HEK293 (cell line): ENCODE data around the gene WASF1.

ENCODE experiments used
- BCL11B ChIP-seq: fragments of 450-650 bp; formaldehyde crosslinking; IDR thresholded peaks from 2 replicates; pipeline ENCODE4 v1.5.1; 2016; ENCODE audit warnings: low read depth, missing biosample characterization, missing genetic modification characterization
- GFI1B ChIP-seq: fragments of 450-650 bp; formaldehyde crosslinking; IDR thresholded peaks from 2 replicates; pipeline ENCODE4 v1.5.1; 2016; ENCODE audit warnings: missing biosample characterization, missing genetic modification characterization
- HOXA7 ChIP-seq: sonication (generic); formaldehyde crosslinking; IDR thresholded peaks from 2 replicates; pipeline ENCODE4 v1.8.1; 2022; ENCODE audit warnings: missing genetic modification reagents, borderline replicate concordance
- HOXD13 ChIP-seq: sonication (generic); formaldehyde crosslinking; IDR thresholded peaks from 2 replicates; pipeline ENCODE4 v1.8.0; 2022; ENCODE audit warnings: missing genetic modification reagents, borderline replicate concordance
- KLF16 ChIP-seq: fragments of 450-650 bp; formaldehyde crosslinking; IDR thresholded peaks from 2 replicates; pipeline ENCODE4 v1.5.1; 2017; ENCODE audit warnings: missing biosample characterization, missing genetic modification characterization
- MYNN ChIP-seq: fragments of 450-650 bp; formaldehyde crosslinking; IDR thresholded peaks from 2 replicates; pipeline ENCODE4 v1.5.1; 2016; ENCODE audit warnings: missing biosample characterization, missing genetic modification characterization, borderline replicate concordance
- MZF1 ChIP-seq: fragments of 450-650 bp; formaldehyde crosslinking; IDR thresholded peaks from 2 replicates; pipeline ENCODE4 v1.5.1; 2017; ENCODE audit warnings: missing biosample characterization, missing genetic modification characterization, borderline replicate concordance
- OVOL3 ChIP-seq: fragments of 450-650 bp; formaldehyde crosslinking; IDR thresholded peaks from 2 replicates; pipeline ENCODE4 v1.5.1; 2016; ENCODE audit warnings: missing biosample characterization, missing genetic modification characterization
- ZBTB7A ChIP-seq: fragments of 450-650 bp; formaldehyde crosslinking; IDR thresholded peaks from 2 replicates; pipeline ENCODE4 v1.5.1; 2016; ENCODE audit warnings: low read depth, missing biosample characterization, missing genetic modification characterization
- ZNF174 ChIP-seq: fragments of 450-650 bp; formaldehyde crosslinking; IDR thresholded peaks from 2 replicates; pipeline ENCODE4 v1.5.0; 2017; ENCODE audit warnings: missing biosample characterization, mild to moderate bottlenecking, missing genetic modification characterization
- ZNF184 ChIP-seq: fragments of 450-650 bp; IDR thresholded peaks from 2 replicates; pipeline ENCODE4 v1.5.1; 2018; ENCODE audit warnings: missing biosample characterization, mild to moderate bottlenecking, missing genetic modification characterization
- ZNF223 ChIP-seq: fragments of 450-650 bp; formaldehyde crosslinking; IDR thresholded peaks from 2 replicates; pipeline ENCODE4 v1.5.1; 2016; ENCODE audit warnings: missing biosample characterization, missing genetic modification characterization
- ZNF239 ChIP-seq: fragments of 450-650 bp; formaldehyde crosslinking; IDR thresholded peaks from 2 replicates; pipeline ENCODE4 v1.5.1; 2016; ENCODE audit warnings: missing biosample characterization, missing genetic modification characterization
- ZNF391 ChIP-seq: fragments of 450-650 bp; formaldehyde crosslinking; IDR thresholded peaks from 2 replicates; pipeline ENCODE4 v1.5.1; 2016; ENCODE audit warnings: low read depth, missing biosample characterization, missing genetic modification characterization, borderline replicate concordance
- ZNF473 ChIP-seq: fragments of 450-650 bp; formaldehyde crosslinking; IDR thresholded peaks from 2 replicates; pipeline ENCODE4 v1.5.1; 2017; ENCODE audit warnings: missing biosample characterization, missing genetic modification characterization
- ZNF555 ChIP-seq: fragments of 450-650 bp; formaldehyde crosslinking; conservative IDR thresholded peaks from 2 replicates; pipeline ENCODE4 v1.5.1; 2017; ENCODE audit warnings: missing biosample characterization, mild to moderate bottlenecking, missing genetic modification characterization, inconsistent platforms
- ZNF560 ChIP-seq: fragments of 450-650 bp; formaldehyde crosslinking; IDR thresholded peaks from 2 replicates; pipeline ENCODE4 v1.5.1; 2017; ENCODE audit warnings: missing biosample characterization, missing genetic modification characterization, borderline replicate concordance
- ZNF629 ChIP-seq: fragments of 450-650 bp; formaldehyde crosslinking; IDR thresholded peaks from 2 replicates; pipeline ENCODE4 v1.5.1; 2017; ENCODE audit warnings: missing biosample characterization, missing genetic modification characterization
- ZNF677 ChIP-seq: fragments of 450-650 bp; IDR thresholded peaks from 2 replicates; pipeline ENCODE4 v1.5.0; 2018; ENCODE audit warnings: missing biosample characterization, mild to moderate bottlenecking, missing genetic modification characterization, moderate library complexity
- ZNF701 ChIP-seq: fragments of 450-650 bp; formaldehyde crosslinking; IDR thresholded peaks from 2 replicates; pipeline ENCODE4 v1.5.1; 2016; ENCODE audit warnings: missing biosample characterization, missing genetic modification characterization
- TF ChIP-seq, protein P1 (sequence below): fragments of 450-650 bp; formaldehyde crosslinking; IDR thresholded peaks from 2 replicates; pipeline ENCODE4 v1.5.1; 2016; ENCODE audit warnings: missing biosample characterization, missing genetic modification characterization, low read depth
- TF ChIP-seq, protein P2 (sequence below): fragments of 450-650 bp; formaldehyde crosslinking; IDR thresholded peaks from 2 replicates; pipeline ENCODE4 v1.5.1; 2016; ENCODE audit warnings: missing biosample characterization, missing genetic modification characterization
- TF ChIP-seq, protein P3 (sequence below): fragments of 450-650 bp; formaldehyde crosslinking; IDR thresholded peaks from 2 replicates; pipeline ENCODE4 v1.5.1; 2016; ENCODE audit warnings: missing biosample characterization, missing genetic modification characterization
- TF ChIP-seq, protein P4 (sequence below): fragments of 450-650 bp; formaldehyde crosslinking; IDR thresholded peaks from 2 replicates; pipeline ENCODE4 v1.5.1; 2017; ENCODE audit warnings: missing biosample characterization, missing genetic modification characterization
- TF ChIP-seq, protein P5 (sequence below): fragments of 450-650 bp; IDR thresholded peaks from 2 replicates; pipeline ENCODE4 v1.5.1; 2018; ENCODE audit warnings: missing biosample characterization, missing genetic modification characterization
- TF ChIP-seq, protein P6 (sequence below): fragments of 450-650 bp; formaldehyde crosslinking; IDR thresholded peaks from 2 replicates; pipeline ENCODE4 v1.5.1; 2016; ENCODE audit warnings: missing biosample characterization, missing genetic modification characterization
- TF ChIP-seq, protein P7 (sequence below): IDR thresholded peaks from 2 replicates; pipeline ENCODE4 v1.6.1; 2011; ENCODE audit warnings: mild to moderate bottlenecking, low read depth, low read length, borderline replicate concordance

WASF1 gene

DNA sequence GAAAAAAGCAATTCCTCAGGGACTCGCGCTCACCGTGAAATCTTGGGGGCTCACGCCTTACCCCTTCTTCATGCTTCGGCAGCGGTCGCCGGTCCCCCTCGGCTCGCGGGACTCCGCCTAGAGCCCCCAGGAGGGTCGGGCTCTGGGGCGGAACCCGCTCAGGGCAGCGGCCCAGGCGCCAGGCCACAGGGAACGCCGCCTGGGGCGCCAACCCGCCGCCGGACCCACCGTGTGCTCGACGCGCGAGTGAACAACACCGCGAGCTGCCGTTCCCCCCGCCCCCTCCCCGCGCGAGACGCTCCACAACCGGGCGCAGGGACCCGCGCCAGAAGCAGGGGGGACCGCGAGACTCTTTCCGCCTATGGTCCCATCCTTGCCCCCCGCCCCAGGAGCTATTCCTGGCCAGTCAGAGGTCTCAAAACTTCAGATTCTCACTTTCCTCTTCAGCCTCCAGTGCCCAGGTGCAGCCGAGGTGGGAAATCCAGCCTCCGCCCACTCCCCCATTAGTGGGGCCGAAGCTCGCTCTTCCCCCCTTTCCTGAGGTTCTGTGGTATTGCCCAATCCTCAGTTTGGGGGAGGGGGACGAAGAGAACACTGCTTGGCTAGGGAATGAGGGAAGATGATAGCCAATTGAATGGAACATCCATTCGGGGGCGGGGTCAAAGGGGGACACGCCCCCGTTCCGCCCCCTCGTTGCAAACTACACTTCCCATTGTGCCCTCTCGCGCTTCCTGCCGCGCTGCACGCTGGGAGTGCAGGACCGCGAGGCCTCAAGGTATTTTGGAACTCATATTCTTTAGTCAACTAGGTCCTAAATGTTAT, at the start of gene WASF1 (continued):
- TF ChIP-seq, protein P1, sequence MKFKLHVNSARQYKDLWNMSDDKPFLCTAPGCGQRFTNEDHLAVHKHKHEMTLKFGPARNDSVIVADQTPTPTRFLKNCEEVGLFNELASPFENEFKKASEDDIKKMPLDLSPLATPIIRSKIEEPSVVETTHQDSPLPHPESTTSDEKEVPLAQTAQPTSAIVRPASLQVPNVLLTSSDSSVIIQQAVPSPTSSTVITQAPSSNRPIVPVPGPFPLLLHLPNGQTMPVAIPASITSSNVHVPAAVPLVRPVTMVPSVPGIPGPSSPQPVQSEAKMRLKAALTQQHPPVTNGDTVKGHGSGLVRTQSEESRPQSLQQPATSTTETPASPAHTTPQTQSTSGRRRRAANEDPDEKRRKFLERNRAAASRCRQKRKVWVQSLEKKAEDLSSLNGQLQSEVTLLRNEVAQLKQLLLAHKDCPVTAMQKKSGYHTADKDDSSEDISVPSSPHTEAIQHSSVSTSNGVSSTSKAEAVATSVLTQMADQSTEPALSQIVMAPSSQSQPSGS (tag by site-specific recombination), result no peak
- TF ChIP-seq HOXA7 (CRISPR knock-in tag) (no peak), MYNN (tag by site-specific recombination) (no peak), ZBTB7A (tag by site-specific recombination) (peak; percentile 70; the same call in 1 of the 2 replicates), ZNF629 (tag by site-specific recombination) (peak; percentile 71), ZNF184 (tag by site-specific recombination) (peak; percentile 57; the same call in 1 of the 2 replicates), ZNF701 (tag by site-specific recombination) (peak; percentile 79), ZNF677 (no peak; the same call in 1 of the 2 replicates), HOXD13 (CRISPR knock-in tag) (no peak), OVOL3 (tag by site-specific recombination) (no peak), BCL11B (tag by site-specific recombination) (no peak), ZNF555 (tag by site-specific recombination) (no peak), ZNF473 (no peak), ZNF239 (no peak), ZNF223 (tag by site-specific recombination) (no peak), MZF1 (peak; percentile 84), GFI1B (tag by site-specific recombination) (no peak), ZNF174 (tag by site-specific recombination) (no peak), ZNF391 (tag by site-specific recombination) (peak; percentile 76; the same call in 1 of the 2 replicates), KLF16 (tag by site-specific recombination) (peak; percentile 74; the same call in 1 of the 2 replicates), ZNF560 (tag by site-specific recombination) (no peak)
- TF ChIP-seq, protein P2, sequence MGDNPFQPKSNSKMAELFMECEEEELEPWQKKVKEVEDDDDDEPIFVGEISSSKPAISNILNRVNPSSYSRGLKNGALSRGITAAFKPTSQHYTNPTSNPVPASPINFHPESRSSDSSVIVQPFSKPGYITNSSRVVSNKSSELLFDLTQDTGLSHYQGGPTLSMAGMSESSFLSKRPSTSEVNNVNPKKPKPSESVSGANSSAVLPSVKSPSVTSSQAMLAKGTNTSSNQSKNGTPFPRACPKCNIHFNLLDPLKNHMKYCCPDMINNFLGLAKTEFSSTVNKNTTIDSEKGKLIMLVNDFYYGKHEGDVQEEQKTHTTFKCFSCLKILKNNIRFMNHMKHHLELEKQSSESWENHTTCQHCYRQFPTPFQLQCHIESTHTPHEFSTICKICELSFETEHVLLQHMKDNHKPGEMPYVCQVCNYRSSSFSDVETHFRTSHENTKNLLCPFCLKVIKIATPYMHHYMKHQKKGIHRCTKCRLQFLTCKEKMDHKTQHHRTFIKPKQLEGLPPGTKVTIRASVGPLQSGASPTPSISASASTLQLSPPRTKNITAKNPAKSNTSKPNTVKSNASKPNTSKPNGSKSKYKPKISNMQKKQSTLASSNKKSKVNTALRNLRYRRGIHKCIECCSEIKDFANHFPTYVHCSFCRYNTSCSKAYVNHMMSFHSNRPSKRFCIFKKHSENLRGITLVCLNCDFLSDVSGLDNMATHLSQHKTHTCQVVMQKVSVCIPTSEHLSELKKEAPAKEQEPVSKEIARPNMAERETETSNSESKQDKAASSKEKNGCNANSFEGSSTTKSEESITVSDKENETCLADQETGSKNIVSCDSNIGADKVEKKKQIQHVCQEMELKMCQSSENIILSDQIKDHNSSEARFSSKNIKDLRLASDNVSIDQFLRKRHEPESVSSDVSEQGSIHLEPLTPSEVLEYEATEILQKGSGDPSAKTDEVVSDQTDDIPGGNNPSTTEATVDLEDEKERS (tag by site-specific recombination), result no peak
- TF ChIP-seq, protein P3, sequence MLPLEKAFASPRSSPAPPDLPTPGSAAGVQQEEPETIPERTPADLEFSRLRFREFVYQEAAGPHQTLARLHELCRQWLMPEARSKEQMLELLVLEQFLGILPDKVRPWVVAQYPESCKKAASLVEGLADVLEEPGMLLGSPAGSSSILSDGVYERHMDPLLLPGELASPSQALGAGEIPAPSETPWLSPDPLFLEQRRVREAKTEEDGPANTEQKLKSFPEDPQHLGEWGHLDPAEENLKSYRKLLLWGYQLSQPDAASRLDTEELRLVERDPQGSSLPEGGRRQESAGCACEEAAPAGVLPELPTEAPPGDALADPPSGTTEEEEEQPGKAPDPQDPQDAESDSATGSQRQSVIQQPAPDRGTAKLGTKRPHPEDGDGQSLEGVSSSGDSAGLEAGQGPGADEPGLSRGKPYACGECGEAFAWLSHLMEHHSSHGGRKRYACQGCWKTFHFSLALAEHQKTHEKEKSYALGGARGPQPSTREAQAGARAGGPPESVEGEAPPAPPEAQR (tag by site-specific recombination), result 0 out of 2 replicates have a peak, but pooled peaks have one; percentile 47
- TF ChIP-seq, protein P4, sequence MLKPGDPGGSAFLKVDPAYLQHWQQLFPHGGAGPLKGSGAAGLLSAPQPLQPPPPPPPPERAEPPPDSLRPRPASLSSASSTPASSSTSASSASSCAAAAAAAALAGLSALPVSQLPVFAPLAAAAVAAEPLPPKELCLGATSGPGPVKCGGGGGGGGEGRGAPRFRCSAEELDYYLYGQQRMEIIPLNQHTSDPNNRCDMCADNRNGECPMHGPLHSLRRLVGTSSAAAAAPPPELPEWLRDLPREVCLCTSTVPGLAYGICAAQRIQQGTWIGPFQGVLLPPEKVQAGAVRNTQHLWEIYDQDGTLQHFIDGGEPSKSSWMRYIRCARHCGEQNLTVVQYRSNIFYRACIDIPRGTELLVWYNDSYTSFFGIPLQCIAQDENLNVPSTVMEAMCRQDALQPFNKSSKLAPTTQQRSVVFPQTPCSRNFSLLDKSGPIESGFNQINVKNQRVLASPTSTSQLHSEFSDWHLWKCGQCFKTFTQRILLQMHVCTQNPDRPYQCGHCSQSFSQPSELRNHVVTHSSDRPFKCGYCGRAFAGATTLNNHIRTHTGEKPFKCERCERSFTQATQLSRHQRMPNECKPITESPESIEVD (tag by site-specific recombination), result no peak
- TF ChIP-seq, protein P5, sequence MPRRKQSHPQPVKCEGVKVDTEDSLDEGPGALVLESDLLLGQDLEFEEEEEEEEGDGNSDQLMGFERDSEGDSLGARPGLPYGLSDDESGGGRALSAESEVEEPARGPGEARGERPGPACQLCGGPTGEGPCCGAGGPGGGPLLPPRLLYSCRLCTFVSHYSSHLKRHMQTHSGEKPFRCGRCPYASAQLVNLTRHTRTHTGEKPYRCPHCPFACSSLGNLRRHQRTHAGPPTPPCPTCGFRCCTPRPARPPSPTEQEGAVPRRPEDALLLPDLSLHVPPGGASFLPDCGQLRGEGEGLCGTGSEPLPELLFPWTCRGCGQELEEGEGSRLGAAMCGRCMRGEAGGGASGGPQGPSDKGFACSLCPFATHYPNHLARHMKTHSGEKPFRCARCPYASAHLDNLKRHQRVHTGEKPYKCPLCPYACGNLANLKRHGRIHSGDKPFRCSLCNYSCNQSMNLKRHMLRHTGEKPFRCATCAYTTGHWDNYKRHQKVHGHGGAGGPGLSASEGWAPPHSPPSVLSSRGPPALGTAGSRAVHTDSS (tag by site-specific recombination), result no peak
- TF ChIP-seq, protein P6, sequence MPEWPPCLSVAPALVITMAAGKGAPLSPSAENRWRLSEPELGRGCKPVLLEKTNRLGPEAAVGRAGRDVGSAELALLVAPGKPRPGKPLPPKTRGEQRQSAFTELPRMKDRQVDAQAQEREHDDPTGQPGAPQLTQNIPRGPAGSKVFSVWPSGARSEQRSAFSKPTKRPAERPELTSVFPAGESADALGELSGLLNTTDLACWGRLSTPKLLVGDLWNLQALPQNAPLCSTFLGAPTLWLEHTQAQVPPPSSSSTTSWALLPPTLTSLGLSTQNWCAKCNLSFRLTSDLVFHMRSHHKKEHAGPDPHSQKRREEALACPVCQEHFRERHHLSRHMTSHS, result no peak
- TF ChIP-seq, protein P7, sequence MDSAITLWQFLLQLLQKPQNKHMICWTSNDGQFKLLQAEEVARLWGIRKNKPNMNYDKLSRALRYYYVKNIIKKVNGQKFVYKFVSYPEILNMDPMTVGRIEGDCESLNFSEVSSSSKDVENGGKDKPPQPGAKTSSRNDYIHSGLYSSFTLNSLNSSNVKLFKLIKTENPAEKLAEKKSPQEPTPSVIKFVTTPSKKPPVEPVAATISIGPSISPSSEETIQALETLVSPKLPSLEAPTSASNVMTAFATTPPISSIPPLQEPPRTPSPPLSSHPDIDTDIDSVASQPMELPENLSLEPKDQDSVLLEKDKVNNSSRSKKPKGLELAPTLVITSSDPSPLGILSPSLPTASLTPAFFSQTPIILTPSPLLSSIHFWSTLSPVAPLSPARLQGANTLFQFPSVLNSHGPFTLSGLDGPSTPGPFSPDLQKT, result peak; percentile 79; the same call in 1 of the 2 replicates
